ENCODE measurements around the gene ARHGEF4.
A peak's percentile ranks its signal among the peaks of the same experiment; 100 is the strongest.

The ARHGEF4 gene

DNA sequence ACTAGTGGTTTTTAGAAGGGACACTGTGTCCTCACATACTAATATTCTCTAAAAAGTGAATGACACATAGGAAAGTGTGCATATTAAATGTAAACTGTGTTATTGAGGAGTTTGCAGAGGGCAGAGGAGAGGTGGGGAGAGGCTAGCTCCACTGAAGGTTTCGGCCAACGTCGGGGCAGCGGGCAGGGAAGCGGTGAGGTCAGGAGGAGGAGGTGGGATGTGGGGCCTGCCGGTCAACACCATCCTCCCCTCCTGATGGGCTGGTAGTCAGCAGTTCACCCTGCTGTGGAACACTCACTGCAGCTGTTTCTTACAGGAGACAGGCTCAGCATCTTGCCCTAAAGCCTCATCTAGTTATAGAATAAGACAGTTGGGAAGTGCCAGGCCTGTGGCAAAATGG is 74.2 kb downstream of the ARHGEF4 start:
- H3K4me3 ChIP-seq (ENCODE audit: low read length), result no peak overlapping the region
- DNase-seq (ENCODE audit: low read depth, low spot score), result no peak

DNA sequence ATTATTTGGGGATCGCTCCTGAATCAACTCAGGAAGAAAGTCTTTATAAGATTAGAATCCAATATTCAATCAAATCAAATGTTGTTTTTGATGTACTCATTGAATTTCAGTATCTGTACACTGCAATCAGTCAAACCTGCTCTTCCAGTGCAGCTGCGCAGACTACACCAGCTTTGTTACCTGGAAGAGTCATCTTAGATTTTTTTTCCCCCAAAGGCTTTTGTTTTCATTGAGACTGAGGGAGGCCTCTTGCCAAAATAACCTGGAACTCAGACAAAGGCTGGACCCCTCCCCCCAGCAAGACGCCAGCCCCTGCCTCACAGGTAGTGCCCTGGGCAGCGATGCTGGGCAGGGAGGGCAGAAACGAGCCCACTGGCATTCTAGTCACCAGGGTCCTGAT is 74.8 kb downstream of the ARHGEF4 start:
- no peak for DNase-seq (ENCODE audit: low read depth, low spot score)

DNA sequence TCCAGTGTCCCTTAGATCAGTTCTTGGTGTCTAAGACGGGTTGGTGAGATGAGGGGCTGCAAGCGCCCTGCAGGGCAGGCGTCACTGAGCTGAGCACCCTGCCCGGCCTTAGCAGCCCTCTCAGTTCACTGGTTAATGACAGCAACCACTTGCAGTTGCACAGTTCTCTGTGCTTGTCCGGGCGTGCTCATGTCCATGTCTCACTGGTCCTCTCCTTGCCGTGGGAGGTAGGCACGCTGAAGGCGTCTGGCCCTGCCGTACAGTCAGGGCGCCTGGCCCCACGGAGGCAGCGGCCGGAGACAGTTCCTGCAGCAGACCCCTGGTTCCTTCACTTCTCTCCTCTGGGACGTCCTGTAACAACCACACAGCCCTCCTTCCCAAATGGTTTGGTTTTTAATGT is 75.3 kb downstream of the ARHGEF4 start:
- no peak overlapping the region for H3K4me3 ChIP-seq (ENCODE audit: low read length)
- DNase-seq (ENCODE audit: low read depth, low spot score), result no peak

More for the DNA sequence above, 74.8 kb downstream of the ARHGEF4 start:
- H3K4me3 ChIP-seq (ENCODE audit: low read length), result no peak overlapping the region

DNA sequence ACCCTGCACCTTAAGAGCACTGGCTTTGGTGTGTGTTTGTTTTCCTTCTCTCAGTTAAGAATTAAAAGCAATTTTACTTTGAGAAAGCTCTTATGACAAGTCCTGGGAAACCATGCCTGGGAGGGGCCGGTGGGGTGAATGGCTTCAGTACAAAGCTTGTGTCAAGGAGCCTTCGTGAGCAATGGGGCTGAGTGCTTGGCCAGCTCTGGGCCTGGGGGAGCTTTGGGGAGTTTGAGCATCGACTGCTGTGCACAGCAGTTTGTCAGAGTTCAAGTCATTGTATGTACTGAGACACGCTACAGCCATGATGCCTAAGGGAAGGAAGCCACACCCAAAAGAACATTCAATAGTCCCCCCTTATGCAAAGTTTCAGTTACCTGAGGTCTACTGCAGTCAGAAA is 75.8 kb downstream of the ARHGEF4 start:
- DNase-seq (ENCODE audit: low read depth, low spot score), result no peak
- no peak overlapping the region for H3K4me3 ChIP-seq (ENCODE audit: low read length)

DNA sequence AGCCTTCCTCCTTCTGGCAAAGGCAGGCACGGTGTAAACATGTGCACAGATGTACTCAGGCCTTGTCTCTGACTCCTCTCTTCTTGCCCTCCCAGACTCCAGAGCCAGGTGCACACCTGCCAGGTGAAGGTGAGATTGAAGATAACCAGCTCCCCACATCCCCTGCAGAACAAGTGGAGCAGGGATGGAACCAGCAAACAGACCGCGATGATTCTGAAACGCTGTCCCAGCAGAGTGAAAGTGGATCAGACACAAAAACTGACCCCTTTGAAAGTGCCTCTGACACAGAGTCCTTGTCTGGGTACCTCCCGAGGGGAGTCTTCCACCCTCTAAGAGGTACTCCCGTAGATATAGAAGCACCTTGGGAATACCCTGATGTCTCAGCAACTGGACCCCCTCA is 77.2 kb downstream of the ARHGEF4 start:
- DNase-seq (ENCODE audit: low read depth, low spot score), result no peak
- no peak overlapping the region for H3K4me3 ChIP-seq (ENCODE audit: low read length)

DNA sequence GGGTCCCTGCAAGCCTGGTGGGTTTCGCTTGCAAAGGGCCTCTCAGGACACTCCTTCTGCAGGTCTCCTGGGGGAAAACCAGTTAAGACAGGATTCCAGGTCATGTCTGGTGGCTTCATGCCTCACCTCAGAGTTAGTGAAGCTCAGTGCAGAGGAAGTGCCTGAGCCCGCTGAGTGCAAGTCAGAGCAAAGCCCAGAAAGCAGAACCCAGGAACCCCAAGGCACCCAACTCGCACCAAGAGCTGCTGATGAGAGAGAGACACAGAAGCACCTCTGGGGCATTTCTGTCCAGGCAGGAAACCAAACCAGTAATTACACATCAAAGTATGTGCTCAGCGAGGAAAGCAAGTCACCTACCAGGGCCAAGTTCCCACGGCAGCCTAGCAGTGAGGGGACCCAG is 78.4 kb downstream of the ARHGEF4 start:
- no peak overlapping the region for H3K4me3 ChIP-seq (ENCODE audit: low read length)
- no peak for DNase-seq (ENCODE audit: low read depth, low spot score)

DNA sequence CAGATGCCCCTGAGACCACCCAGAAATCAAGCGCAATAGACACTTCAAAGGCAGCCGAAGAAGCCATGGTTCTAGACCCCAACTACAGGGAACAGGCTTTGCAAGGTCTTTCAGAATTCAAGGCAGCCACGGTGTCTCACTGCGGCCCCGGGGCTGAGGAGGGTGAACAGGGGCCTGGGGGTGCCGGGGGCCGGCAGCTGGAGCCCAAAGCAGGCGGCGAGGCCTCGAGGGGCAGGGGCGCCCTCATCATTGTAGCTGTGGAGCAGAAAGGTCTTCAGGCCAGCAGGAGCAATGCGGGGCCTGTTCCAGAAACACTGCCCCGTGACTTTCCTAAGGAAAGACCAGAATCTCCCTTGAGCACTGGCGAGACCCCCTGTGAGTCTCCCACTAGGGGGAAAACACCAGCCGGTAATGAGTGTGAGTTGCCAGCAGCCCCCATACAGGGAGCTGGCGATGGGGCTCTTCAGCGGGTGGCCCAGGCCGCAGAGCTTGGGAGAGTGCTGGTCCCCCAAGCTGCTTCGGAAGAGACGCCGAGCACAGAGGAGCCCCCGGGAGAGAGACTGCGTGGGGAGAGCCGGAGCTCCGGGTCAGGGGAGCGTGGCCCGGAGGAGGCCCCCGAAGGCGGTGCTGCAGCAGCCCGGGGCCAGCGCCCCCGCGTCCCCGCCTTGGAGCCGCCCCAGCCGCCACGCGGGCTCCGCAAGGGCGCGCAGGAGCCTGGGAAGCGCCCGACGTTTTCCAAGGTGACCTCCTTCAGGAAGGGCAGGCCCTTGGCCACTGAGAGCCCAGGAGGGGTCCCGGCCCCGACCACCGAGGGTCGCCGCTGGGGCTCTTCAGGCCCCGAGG is 79.1 kb downstream of the ARHGEF4 start:
- DNase-seq (ENCODE audit: low read depth, low spot score), result no peak
- no peak overlapping the region for H3K4me3 ChIP-seq (ENCODE audit: low read length)

DNA sequence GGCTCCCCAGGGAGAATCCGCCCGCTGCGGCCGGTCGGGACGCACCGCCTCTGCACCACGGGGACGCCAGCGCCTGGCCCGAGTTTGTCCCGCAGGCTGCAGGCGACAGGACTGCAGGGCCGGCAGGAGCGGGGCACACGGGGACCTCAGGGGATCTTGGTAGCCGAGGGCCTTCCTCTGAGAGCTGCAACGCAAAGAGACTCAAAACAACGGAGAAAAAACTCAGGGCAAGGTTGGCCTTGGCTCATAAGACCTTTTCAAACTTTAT is 79.7 kb downstream of the ARHGEF4 start:
- DNase-seq (ENCODE audit: low read depth, low spot score), result no peak
- H3K4me3 ChIP-seq (ENCODE audit: low read length), result no peak overlapping the region

DNA sequence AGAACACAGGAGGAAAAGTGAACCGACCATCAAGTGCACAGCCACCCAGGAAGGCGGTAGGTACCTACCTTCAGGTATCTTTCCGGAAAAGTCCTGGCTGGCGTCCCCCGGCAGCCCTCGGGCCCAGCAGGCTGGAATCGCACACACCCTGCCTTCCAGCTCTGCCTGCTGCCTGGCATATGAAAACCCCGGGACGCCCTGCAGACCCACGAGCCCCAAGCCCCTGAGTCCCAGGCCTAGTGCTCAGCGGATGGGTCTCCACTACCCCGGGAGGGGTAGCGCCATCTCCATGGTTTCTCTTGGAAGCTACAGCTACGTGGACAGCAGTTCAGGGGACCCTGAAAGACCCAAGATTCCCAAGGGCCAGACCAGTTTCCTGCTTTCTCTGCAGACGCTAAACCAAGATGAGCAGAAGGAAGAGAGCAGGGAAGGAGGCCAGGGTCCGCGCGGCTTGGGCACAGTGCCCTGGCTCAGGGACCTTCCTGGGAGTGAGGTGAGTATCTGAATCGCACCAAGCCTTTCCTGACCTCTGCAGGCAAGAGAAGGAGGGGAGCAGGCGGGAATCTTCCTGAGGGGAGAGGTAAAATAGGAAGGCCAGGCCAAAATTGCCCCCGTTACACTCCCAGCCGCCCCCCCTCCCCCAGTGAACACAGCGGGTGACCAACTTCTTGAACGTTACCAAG is 80.4 kb downstream of the ARHGEF4 start:
- no peak for DNase-seq (ENCODE audit: low read depth, low spot score)
- no peak overlapping the region for H3K4me3 ChIP-seq (ENCODE audit: low read length)

DNA sequence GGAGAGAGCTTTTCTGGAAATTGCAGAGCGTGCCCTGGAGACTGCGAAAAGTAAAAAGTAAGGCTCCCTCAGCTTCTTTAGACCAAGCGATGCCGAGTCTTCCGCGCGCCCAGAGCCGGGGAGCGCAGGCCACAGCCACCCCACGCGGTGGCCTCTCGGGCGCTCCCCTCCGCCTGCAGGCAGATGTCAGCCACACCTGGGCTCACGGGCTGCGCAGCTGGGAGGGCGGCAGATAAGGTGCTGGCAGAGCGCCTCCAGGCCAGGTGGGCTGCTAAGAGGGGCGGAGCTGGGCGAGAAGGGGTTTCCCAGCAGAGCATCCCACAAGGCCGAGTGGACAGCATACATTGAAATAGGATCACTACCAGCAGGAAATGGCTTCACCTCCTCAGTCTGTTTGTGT is 81.7 kb downstream of the ARHGEF4 start:
- H3K4me3 ChIP-seq (ENCODE audit: low read length), result no peak overlapping the region
- DNase-seq (ENCODE audit: low read depth, low spot score), result no peak

DNA sequence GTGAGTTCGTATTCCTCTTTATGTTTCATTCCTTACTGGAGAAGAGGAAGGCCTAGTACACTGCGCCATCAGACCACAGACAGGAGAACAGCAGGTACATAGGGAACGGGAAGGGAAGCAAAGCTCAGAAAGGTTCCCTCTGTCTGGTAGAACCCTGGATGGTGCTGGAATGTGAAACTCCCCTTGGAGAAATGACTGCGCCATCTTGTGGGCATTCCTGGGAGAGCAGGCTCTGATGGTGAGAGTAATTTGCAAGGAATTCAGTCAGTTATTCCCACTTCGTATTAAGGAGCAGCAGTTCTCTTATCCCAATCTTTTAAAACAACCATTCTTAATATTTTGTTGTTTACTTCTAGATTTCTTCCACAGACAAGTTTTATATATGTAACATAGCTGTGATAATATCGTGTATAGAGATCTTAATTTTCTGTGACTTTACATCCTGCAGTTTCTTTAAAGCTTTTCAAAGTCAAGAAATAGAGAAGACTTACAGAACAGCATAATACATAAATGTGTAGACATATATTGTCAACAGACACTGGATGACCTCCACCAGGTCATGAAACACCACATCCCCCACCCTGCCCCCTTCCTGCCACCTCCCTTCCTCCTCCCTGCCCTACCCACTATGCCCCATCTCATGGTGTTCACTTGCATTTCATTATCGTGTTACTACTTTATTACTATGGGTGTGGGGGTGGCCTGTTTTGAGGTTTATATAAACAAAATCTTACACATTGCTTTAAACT is 83.9 kb downstream of the ARHGEF4 start:
- H3K4me3 ChIP-seq (ENCODE audit: low read length), result no peak overlapping the region
- peak; percentile 25 for DNase-seq (ENCODE audit: low read depth, low spot score)

DNA sequence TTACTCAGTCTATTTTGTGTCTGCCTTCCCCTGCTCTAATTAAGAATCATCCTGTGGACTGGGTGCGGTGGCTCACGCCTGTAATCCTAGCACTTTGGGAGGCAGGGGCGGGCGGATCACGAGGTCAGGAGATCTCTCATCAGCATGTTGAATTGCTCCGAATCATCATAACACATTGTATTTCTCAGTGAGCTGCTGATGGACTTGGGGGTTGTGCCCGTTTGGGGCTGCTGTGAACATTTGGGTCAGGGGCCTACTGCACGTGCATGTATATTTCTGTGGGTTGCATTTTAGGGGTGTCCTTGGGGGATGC is 84.4 kb downstream of the ARHGEF4 start:
- DNase-seq (ENCODE audit: low read depth, low spot score), result no peak
- no peak overlapping the region for H3K4me3 ChIP-seq (ENCODE audit: low read length)

DNA sequence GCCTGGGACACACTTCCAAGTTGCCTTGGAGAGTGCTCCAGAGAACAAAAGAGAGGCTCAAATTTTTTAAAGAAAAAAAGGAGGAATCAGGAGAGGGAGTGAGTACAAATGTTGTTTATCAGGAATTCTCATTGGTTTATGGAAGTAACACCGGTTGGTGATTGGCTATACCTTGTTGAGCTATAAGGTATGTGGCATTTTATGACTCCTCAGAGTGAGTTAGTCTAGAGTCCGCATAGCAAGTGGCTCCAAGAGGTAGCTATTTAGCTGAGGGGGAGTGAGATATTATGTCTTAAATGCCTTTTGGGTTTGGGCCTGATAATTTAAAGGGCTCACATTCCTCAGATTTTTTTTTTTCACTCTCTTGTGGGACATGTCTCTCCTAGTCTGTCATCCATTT is 85.7 kb downstream of the ARHGEF4 start:
- DNase-seq (ENCODE audit: low read depth, low spot score), result no peak
- no peak overlapping the region for H3K4me3 ChIP-seq (ENCODE audit: low read length)

DNA sequence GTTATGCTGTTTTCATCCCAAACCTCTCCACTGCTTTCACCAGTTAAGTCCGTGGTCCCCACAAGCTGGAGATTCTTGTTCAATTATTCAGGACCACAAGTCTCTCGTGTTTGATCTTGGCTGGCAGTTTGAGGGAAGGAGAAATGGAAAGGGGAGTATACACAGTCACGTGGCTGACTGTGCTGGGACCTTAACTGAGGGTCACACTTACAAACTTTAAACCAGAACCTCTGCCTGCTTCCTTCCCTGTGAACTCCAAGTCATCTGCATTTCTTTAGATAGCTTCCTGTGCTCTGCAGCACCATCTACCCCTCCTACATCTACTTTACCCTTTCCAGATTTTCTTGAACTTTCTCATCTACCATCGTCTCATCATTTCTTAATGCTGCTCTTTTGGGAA is 91.7 kb downstream of the ARHGEF4 start:
- no peak overlapping the region for H3K4me3 ChIP-seq (ENCODE audit: low read length)
- no peak for DNase-seq (ENCODE audit: low read depth, low spot score)

DNA sequence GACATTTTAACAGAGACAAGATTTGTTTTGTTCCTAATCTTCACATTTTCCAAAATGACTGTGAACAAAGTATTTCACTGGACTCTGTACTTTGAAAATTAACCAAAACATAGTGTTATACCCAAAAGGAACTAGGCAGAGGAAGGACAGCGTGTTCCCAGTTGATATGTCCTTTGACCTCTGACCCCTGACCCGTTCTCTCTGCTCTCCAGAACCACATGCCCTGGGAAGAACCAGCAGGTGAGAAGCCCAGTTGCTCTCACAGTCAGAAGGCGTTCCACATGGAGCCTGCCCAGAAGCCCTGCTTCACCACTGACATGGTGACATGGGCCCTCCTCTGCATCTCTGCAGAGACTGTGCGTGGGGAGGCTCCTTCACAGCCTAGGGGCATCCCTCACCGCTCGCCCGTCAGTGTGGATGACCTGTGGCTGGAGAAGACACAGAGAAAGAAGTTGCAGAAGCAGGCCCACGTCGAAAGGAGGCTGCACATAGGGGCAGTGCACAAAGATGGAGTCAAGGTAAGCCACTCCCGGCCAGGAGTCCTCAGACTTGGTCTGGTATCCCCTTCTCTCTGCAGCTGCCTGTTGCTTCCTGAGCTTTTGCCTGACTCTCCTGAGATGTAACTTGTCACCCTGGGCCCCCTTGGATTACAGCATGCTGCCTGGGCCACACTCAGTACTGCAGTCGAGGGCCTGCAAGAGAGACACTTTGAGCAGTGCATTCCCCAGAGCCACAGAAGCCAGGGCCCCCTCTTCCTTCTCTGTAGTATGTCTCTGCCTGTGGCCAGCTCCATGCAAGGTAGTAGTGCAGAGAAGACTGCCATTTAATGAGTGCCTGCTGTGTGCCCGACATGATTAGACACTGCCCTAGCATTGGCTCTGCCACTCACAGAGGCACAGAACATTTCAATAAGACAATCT is 94.3 kb downstream of the ARHGEF4 start:
- H3K4me3 ChIP-seq (ENCODE audit: low read length), result no peak overlapping the region
- no peak for DNase-seq (ENCODE audit: low read depth, low spot score)

DNA sequence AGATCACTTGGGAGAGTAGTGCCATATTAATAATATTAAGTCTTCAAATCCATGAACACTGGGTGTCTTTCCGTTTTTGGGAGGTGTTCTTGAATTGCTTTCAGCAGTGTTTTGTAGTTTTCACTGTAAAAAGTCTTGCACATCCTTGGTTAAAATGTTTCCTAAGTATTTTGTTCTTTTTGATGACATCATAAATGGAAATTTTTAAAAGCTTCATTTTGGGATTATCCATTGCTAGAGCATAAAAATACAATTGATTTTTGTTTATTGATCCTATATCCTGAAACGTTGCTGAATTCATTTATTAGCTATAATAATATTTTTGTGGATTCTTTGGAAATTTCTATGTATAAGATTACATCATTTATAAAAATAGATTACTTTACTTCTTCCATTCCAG is 96.8 kb downstream of the ARHGEF4 start:
- no peak overlapping the region for H3K4me3 ChIP-seq (ENCODE audit: low read length)
- no peak for DNase-seq (ENCODE audit: low read depth, low spot score)

DNA sequence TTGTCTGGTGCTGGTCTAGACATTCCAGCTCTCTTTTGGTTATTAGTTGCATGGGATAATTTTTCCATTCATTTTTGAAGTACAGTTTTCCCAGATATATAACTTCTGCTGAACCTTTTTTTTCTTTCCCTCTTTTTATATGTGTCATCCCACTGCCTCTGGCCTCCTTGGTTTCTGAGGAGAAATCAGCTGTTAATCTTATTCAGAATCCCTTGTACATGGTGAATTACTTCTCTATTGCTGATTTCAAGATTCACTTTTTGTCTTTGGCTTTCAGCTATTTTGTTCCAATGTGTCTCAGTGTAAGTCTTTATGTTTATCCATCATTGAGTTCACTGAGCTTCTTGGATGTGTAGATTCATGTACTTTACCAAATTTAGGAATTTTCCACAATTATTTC is 99.7 kb downstream of the ARHGEF4 start:
- H3K4me3 ChIP-seq (ENCODE audit: low read length), result no peak overlapping the region
- no peak for DNase-seq (ENCODE audit: low read depth, low spot score)

DNA sequence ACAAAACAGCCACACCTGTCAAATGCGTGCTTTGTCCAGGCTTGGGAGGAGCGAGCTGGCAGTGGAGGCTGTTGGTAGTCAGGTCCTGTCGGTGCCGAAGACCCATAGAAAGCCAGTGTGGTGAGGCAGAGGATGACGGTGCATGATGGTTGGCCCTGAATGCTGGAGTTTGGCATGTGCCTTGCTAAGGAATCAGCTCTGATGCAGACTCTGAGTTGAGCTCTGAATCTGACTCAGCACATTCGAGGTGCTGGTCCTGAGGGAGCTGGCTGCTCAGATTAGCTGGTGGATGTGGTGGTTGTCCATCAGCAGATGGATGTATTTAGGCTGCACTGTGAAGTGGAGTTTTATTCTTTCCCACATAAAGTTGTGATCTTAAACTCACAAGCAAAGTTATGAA is 111.3 kb downstream of the ARHGEF4 start:
- no peak for DNase-seq (ENCODE audit: low read depth, low spot score)
- H3K4me3 ChIP-seq (ENCODE audit: low read length), result no peak overlapping the region

DNA sequence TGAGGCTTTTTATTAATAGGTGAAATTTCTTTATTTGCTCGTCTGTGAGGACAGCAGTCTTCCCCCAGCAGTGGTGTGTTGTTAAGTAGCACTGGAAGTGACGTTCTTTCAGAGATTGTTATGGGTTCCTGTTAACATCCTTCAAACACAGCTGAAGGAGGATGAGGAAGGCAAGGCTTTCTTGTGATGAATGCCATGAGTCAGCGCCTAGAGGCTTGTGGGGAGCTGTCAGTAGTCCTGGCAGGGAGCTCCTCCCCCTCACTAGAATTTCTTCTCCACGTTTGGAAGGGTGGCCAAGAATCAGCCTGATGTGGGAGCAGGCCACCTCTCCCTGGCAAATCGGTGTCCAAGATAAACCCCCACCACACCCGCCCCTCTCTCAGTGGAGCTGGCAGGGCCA is 113.2 kb downstream of the ARHGEF4 start:
- no peak for DNase-seq (ENCODE audit: low read depth, low spot score)
- H3K4me3 ChIP-seq (ENCODE audit: low read length), result no peak overlapping the region

DNA sequence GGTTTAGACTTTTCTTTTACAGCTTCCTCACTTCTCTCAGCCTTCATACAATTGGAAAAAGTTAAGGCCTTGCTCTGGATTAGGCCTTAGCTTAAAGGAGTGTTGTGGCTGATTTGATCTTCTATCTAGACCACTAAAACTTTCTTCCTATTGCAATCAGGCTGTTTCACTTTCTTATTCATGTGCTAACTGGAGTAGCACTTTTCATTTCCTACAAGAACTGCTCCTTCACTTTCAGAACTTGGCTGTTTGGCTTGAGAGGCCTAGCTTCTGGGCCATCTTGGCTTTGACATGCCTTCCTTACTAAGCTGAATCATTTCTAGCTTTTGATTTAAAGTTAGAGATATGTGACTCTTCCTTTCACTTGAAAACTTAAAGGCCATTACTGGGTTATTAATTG is 114.3 kb downstream of the ARHGEF4 start:
- no peak overlapping the region for H3K4me3 ChIP-seq (ENCODE audit: low read length)
- DNase-seq (ENCODE audit: low read depth, low spot score), result peak; percentile 17
